HK-2 (cell line): ENCODE measurements around the gene DMBT1.
"Not testable (repeated sequence)": the region's sequence is repeated elsewhere in the genome, so short reads cannot be mapped to it uniquely, and the experiment has no call there.

Experiments
- DNase-seq: peaks from one replicate; pipeline ENCODE4 v3.0.0-alpha.2; 2018; ENCODE audit not compliant: unreplicated experiment

The DMBT1 gene

DNA sequence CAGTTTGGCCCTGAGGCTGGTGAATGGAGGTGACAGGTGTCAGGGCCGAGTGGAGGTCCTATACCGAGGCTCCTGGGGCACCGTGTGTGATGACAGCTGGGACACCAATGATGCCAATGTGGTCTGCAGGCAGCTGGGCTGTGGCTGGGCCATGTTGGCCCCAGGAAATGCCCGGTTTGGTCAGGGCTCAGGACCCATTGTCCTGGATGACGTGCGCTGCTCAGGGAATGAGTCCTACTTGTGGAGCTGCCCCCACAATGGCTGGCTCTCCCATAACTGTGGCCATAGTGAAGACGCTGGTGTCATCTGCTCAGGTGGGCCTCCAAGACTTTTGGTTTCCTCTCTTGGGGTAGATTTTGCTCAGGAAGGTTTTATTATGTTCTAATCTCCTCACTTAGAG is 25.5 kb downstream of the DMBT1 start:
- not testable (repeated sequence) for DNase-seq

DNA sequence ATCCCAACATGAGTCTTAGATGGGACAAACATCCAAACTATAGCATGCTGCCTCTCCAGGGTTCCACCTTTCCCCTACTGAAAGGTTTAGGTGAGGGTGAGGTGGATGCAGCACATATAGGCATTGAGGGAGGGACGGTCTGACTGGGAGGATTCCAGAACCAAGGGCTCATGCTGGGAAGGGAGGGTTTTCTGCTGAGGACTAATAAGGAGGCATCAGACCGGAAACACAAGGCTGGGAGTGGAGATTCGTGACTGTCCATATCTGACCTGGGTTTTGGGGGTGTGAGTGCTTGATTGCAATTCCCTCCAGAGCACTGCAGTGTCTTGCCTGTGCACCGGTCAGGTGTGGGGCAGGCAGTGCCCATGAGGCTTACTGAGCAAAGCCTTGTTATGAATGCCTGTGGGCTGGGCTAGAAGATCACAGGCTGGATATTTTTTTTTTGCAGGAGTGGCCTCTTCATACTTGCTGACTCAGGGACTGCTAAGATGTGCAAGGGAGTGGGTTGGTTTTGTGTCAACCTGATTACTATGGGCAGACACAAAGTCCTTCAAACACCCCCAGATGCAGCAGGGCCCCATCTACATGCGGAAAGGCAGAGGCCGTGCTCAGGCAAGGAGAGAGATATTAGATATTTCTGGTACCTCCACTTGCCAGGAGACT is 26.7 kb downstream of the DMBT1 start:
- no peak for DNase-seq

DNA sequence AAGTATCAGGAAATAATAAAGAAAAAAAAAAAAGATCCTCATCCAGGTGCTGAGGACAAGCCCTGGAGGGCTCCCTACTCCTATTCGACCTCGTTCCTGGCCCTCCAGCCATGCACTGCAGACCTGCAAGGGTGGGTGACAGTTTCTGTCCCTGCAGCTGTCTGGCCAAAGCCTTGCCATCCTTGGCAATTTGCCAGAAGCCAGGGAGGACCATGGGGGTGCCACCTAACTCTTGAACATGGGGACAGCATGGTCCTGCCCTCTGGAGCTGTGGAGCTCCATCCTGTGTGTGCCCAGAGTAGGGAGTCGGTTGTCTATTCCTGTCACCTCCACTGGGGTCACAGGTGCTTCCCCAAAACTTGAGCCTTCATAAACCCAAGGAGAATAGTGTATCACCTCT is 27.8 kb downstream of the DMBT1 start:
- DNase-seq: no peak

DNA sequence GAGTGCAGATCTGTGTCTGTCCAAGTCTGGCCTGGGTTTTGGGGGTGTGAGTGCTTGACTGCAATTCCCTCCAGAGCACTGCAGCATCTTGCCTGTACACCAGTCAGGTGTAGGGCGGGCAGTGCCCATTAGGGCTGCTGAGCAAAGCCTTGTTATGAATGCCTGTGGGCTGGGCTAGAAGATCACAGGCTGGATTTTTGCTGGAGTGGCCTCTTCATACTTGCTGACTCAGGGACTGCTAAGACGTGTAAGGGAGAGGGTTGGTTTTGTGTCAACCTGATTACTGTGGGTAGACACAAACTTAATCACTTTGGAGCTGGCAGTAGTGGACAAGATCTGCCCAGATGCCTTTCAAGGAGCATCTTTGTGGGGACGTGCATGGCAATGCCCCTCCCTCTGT is 29.6 kb downstream of the DMBT1 start:
- no peak for DNase-seq

DNA sequence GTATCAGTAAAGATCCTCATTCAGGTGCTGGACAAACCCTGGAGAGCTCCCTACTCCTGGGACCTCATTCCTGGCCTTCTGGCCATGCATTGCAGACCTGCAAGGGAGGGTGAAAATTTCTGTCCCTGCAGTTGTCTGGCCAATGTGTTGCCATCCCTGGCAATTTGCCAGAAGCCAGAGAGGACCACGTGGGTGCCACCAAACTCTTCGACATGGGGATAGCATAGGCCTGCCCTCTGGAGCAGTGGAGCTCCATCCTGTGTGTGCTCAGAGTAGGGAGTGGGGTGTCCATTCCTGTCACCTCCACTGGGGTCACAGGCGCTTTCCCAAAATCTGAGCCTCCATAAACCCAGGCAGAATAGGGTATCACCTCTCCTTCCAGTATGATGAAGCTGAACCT is 31.2 kb downstream of the DMBT1 start:
- DNase-seq: no peak

DNA sequence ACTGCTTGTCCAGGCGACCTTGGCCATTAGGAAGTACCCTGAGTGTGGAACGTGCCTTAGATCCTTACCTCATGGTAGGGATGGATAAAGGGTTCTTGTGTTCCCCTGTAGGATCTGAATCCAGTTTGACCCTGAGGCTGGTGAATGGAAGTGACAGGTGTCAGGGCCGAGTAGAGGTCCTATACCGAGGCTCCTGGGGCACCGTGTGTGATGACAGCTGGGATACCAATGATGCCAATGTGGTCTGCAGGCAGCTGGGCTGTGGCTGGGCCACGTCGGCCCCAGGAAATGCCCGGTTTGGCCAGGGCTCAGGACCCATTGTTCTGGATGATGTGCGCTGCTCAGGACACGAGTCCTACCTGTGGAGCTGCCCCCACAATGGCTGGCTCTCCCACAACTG is 31.6 kb downstream of the DMBT1 start:
- no peak for DNase-seq

DNA sequence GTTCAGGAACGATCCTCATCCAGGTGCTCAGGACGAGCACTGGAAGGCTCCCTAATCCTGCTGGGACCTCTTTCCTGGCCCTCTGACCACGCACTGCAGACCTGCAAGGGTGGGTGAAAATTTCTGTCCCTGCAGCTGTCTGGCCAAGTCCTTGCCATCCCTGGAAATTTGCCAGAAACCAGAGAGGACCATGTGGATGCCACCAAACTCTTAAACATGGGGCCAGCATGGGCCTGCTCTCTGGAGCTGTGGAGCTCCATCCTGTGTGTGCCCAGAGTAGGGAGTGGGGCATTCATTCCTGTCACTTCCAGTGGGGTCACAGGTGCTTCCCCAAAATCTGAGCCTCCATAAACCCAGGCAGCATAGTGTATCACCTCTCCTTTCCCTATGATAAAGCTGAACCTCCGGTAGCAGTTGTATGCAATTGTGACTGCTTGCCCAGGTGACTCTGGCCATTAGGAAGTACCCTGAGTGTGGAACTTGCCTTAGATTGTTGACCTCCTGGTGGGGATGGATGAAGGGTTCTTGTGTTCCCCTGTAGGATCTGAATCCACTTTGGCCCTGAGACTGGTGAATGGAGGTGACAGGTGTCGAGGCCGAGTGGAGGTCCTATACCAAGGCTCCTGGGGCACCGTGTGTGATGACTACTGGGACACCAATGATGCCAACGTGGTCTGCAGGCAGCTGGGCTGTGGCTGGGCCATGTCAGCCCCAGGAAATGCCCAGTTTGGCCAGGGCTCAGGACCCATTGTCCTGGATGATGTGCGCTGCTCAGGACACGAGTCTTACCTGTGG is 57.1 kb downstream of the DMBT1 start:
- no peak for DNase-seq

DNA sequence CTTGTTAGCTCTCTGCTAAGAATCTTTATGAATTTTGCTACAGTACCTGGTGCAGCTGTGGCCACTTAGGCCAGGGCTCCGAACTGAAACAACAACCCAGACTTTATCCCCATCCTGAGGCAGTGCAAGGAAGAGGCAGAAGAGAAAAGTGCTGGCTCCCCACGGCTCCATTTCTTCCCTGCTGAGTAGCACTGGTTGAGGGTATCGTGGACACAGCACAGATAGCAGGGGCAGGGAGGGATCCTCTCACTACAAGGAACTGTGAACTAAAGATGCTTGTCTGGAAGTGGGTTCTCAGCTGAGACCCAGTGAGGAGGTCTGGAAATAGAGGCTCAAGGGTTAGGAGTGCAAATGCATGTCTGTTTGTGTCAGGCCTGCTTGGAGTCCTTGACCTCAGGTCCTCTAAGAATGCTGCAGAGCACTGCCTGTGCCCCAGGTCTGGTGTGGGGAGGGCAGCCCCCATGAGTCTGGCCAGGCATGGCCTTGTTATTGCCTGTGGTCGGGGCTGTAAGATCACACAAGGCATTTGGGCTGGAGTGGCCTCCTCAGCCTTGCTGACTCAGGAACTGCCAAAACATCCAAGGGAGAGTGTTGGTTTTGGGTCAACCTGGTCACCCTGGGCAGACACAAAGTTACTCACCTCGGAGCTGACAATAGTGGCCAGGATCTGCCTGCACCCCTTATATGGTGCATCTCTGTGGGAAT is 58.1 kb downstream of the DMBT1 start:
- no peak for DNase-seq

DNA sequence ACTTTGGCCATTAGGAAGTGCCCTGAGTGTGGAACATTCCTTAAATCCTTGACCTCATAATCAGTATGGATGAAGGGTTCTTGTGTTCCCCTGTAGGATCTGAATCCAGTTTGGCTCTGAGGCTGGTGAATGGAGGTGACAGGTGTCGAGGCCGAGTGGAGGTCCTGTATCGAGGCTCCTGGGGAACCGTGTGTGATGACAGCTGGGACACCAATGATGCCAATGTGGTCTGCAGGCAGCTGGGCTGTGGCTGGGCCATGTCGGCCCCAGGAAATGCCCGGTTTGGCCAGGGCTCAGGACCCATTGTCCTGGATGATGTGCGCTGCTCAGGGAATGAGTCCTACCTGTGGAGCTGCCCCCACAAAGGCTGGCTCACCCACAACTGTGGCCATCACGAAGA is 60.4 kb downstream of the DMBT1 start:
- not testable (repeated sequence) for DNase-seq

DNA sequence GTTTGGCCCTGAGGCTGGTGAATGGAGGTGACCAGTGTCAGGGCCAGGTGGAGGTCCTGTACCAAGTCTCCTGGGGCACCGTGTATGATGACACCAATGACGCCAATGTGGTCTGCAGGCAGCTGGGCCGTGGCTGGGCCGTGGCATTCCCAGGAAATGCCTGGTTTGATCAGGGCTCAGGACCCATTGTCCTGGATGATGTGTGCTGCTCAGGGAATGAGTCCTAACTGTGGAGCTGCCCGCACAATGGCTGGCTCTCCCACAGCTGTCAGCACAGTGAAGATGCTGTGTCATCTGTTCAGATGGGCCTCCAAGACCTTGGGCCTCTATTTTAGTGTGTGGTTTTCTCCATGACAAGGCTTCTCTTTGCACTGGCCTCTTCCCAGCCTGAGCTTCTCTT is 64.0 kb downstream of the DMBT1 start:
- DNase-seq: no peak

DNA sequence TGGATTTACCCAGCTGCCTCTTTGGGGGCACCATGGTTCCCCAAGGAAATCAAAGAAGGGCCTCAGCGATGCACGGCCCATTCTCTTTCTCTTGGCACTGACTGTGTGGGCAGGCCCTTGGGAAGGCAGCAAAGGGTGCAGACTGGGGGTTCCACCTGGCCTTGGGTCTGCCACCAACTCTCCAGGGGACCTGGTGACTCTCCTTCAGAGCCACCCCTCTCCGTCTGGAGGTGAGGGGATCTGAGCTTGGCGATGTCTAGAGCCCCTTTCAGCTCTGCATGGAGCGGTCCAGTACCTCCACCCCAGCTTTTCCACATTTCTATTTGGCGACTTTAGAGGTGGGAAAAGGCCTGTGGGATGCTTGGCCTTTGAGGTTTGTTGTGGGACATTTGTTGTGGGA is 70.0 kb downstream of the DMBT1 start:
- no peak for DNase-seq

DNA sequence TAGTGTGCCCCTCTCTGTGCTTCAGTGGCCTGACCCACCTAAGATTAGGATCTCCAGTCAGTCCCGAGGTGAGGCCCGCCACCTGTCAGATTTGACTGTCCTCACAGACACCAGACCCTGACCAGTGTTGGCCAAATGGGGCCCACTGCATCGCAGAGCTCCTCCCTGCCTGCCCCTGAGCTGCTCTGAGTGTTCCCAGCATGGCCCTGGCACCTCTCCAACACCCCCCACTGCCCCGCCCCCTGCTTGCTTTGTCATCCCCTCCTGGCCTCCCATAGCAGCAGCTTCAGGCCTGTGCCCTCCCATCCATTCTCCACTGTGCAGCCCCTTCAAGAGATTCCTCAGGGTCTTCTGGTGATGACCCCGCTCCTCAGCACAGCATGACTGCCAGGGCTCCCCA is 71.5 kb downstream of the DMBT1 start:
- no peak for DNase-seq

DNA sequence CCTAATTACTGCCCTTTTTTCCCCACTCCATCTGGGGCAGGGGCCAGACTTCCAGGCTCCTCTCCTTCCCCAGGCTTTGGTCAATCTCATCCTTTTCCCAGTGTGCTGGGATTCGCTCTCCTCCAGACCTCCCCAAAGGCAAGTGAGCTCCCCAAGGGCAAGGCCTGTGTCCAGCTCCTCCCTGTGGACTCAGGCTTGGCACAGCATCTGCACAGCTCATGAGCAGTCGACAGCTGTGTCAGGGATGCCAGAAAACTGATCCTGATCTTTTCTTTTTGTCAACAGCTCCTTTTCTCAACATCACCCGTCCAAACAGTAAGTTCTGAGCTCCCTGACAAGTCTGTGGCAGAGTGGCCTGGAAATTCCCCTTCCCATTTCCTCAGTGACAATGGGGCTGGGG is 72.0 kb downstream of the DMBT1 start:
- no peak for DNase-seq

DNA sequence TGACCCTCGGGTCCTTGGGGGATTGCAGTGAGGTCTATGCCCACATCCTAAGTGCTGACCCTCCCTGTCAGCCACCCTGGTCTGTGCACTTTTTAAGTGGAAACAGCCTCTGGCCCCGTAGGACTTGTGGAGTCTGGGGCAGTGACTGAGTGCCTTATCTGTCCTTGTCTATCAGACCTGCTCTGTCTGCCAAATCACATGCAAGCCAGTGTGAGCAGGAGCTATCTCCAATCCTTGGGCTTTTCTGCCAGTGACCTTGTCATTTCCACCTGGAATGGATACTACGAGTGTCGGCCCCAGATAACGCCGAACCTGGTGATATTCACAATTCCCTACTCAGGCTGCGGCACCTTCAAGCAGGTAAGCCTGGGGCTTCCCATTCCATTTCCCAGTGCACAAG is 76.4 kb downstream of the DMBT1 start:
- DNase-seq: no peak

DNA sequence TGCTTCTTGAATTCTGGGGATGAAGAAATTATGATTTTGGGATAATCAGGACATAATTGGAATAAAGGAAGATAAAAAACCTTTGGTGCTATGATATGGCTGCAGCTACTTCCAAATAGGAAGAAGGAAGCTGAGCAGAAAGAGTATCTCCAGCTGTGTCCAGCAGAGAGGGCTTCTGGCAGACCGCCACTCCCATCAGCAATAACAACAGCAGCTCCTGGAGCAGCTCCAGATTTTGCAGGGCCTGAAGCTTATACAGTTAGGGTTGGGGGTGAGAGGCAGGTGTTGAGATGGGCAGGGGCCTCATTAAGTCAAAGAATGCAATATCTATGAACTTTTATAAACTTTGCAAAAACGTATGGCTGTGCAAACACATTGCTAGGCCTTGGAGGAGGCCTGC is 76.8 kb downstream of the DMBT1 start:
- DNase-seq: no peak

DNA sequence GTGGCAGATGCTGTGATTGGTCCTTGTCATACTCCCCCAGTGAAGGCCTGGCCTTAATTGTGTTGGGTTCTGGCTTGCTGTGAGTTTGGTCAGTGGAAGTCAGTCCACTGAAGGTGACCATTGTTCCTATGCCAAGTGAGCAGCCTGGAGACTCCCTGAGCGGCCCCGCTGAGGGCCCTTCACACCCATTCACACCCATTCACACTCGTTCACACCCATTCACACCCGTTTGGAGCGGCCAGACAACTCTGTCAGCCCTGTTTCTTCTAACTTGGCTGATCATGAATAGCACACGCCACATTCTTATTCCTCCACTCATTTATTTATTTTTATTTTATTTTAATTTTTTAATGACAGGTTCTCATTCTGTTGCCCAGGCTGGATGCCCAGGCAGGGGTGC is 77.6 kb downstream of the DMBT1 start:
- no peak for DNase-seq

DNA sequence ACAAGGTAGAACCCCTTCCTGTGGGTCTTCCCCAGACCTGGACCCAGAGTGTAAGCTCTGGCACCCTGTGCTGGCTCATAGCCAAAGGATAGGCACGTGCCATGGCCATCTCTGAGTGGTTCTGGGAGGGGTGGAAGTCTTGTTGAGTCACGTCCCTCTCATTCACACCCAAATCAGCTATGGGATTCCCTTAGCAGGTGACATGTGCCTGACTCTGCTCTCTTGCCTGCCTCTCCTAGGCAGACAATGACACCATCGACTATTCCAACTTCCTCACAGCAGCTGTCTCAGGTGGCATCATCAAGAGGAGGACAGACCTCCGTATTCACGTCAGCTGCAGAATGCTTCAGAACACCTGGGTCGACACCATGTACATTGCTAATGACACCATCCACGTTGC is 79.2 kb downstream of the DMBT1 start:
- no peak for DNase-seq

DNA sequence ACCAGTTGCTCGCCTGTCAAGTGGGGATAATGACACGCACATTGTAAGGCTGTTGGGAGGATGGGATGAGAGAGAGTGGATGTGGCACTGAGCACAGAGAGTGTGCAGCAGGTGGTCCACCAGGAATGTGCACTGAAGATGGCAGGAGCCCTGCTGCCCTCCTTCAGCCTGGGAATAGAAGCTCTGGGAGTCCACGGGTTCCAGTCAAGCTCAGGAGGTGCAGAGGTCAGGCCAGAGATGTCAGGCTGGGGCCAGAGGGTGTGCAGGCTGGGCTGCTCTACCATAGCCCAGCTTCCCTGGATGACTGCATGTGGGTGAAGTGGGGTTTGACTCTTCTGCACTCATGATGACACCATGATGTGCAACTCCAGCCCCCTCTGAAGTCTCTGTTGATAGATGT is 80.4 kb downstream of the DMBT1 start:
- no peak for DNase-seq

DNA sequence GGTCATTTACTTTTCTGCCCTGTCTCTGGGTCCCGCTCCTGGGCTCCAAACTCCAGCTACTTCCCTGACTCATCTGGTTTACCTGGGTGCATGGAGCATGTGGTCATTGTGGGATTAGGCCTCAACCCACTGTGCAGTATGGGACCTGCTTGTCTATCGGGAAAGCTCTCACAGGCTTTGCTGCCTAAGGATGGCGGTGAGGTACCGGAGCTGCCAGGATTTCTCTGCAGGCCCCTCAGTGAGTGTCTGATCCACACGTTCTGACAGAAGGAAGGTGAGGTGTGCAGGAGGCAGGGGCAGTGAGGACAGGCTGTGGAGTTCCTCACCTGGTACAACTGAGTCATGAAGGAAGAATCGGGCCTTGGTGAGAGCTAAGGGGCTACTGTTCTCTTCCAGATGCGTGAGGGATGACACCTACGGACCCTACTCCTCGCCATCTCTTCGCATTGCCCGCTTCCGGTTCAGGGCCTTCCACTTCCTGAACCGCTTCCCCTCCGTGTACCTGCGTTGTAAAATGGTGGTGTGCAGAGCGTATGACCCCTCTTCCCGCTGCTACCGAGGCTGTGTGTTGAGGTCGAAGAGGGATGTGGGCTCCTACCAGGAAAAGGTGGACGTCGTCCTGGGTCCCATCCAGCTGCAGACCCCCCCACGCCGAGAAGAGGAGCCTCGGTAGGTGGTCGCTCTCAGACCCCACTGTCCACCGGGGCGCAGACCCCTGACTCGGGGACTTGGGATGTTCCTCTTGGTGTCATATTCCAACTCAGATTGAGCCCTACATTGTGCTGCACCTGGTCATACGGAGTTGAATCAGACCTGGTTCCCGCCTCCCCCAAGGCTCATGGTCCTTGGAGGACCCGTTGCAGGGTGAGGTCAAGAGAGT is 82.4 kb downstream of the DMBT1 start:
- no peak for DNase-seq

DNA sequence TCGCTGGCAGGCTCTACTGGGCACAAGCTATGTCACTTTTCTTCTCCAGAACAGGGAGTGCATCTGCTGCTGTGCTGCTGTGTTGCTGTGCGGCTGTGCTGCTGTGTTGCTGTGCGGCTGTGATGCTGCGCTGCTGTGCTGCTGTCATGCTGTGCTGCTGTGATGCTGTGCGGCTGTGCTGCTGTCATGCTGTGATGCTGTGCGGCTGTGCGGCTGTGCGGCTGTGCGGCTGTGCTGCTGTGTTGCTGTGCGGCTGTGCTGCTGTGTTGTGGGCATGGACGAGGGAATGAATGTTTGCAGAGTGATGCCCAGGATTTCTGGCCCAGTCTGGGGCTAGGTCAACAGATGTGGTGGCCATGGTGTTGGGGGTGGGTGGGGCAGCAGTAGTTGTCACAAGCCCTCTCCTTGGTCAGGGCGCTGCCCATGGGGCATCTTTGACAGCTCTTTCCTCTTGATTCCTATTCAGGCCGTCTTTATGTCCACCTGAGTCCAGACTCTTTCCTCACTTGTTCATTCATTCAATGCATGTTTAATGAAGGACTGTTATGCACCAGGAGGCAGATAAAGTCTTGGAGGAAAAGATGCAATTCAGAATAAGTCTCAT is 83.5 kb downstream of the DMBT1 start:
- DNase-seq: no peak

DNA sequence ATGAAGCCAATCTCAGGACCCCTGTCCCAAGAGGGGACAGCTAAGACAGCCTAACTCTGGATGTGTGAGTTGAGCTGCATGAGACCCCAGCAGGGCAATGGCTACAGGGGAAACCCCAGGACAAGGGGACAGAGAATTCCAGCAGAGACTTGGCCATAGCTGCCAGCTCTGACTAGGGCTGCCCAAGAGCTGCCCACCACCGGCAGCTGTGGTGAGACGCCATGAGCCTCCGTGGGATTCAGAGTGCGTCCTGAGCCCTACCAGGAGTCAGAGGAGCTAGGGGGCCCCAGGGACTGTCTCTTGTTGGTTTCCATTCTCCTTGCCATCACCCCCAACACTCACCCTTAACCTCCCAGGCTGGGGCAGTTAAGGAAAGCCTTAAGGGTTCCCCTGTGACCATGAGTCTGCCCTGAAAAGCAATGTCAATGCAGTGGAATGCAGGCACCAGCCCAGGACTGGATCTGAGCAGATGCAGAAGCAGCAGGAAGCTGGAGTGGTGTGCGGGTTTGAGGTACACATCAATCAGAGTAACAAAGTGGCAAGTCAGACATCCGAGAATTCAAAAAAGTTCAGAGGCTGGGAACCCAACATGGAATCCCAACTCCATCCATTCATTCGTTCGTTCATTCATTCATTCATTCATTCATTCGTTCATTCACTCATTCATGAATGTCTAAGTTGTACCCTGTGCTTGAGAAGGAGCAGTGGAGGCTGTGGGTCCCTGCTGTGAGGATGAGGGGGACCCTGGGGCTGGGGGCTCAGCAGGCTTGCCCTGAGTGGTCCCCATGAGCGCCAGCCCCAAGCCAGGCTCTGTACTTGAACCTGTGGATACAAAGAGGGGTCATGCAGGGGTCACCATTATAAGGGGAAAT is 86.2 kb downstream of the DMBT1 start:
- DNase-seq: no peak
